KOPT-K1 (cell line): ENCODE data around the gene GNAL.

Experiments used
- H3K27ac ChIP-seq: fragments of 200-600 bp; sonication (generic); 2 replicates; pipeline ENCODE4 v1.5.1; 2016; ENCODE audit warnings: antibody characterized with exemption, mild to moderate bottlenecking, low read depth, low read length; ENCODE audit not compliant: poor library complexity, severe bottlenecking
- H3K36me3 ChIP-seq: fragments of 200-600 bp; sonication (generic); 2 replicates; pipeline ENCODE4 v1.5.1; 2017; ENCODE audit warnings: antibody characterized with exemption, mild to moderate bottlenecking, low read length, moderate library complexity; ENCODE audit not compliant: insufficient read depth
- H3K9me3 ChIP-seq: fragments of 200-600 bp; sonication (generic); 2 replicates; pipeline ENCODE4 v1.5.1; 2017; ENCODE audit warnings: antibody characterized with exemption, low read length, mild to moderate bottlenecking; ENCODE audit not compliant: insufficient read depth, poor library complexity, severe bottlenecking

The GNAL gene

DNA sequence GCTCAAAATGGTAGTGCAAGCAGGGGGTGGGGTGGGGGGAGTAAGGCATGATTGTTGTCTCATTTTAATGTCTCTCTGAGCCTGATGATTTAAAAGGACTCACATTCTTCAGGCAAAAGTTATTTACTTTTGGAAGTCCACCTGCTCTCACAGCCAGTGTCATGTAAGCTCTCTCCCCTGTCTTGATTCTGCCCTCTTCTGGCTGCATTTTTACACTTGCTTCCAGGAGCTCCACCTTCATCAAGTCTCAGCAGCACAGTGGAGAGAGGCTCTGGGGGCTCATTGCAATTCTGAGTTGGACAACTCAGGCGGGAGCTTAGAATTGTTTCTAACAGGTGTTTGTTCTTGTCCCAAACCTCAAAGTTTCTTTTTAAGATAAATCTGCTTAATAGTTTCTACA is 39.2 kb downstream of the GNAL start:
- H3K27ac ChIP-seq = no peak overlapping the region
- H3K9me3 ChIP-seq = no peaks in the 10 kb centered on the region

DNA sequence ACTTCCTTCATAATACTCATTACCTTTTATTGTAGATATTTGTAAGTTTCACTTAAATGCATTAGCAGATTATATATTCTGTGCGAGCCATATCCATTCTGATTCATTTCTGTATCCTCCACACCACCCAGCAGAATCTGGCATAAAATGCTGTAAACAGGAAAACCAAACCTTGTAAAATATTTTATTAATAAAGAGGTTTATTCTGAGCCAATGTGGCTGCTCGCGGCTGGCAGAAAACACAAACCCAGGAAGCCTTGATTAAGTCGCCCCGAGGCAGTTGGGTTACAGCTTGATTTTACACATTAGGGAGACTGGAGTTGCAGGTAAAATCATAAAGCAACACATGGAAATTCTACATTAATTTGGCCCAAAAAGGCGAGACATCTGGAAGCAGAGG is 40.5 kb downstream of the GNAL start:
- Histone ChIP-seq H3K27ac (no peak overlapping the region), H3K36me3 (no peaks in the 10 kb centered on the region), H3K9me3 (no peaks in the 10 kb centered on the region)

More for the DNA sequence above, 39.2 kb downstream of the GNAL start:
- no peaks in the 10 kb centered on the region for H3K36me3 ChIP-seq

DNA sequence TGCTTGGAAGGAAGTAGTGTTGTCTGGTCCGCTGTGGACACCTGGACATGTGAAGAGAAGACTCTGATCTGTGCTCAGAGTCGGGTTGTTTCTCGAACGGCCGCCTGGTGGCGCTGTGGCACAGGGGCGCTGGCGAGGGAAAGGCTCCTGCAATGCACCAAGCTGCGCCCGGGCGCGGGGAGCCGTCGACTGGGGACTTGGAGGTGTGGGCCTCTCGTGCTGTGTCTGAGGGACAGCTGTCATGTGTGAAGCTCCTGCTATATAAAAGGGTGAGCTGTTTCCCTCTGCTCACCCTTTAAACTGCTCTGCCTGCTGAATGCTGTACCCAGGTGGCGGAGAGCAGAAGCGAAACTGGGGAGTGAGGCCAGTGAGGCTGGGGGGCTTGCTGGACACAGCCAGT is 44.0 kb downstream of the GNAL start:
- H3K36me3 ChIP-seq = no peaks in the 10 kb centered on the region

DNA sequence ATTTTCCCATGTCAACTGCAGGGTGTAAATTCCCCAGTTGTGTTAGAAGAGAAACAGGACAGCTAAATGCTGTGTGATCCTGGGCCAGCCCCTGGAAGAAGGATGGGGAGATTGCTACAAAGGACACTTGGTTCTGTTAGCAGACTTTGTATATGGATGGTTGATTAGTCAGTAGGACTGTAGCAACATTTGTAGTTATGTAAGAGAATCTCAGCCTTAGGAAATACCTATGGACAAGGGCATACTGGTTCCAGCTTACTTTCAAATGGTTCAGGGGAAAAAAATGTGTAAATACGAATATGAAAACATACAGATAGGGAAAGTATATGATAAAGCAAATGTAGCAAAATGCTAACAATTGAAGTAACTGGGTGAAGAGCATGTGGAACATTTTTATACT is 47.6 kb downstream of the GNAL start:
- Histone ChIP-seq H3K36me3 (no peaks in the 10 kb centered on the region), H3K9me3 (no peaks in the 10 kb centered on the region), H3K27ac (no peak overlapping the region)

More for the DNA sequence above, 44.0 kb downstream of the GNAL start:
- Histone ChIP-seq H3K9me3 (no peaks in the 10 kb centered on the region), H3K27ac (no peak overlapping the region)

DNA sequence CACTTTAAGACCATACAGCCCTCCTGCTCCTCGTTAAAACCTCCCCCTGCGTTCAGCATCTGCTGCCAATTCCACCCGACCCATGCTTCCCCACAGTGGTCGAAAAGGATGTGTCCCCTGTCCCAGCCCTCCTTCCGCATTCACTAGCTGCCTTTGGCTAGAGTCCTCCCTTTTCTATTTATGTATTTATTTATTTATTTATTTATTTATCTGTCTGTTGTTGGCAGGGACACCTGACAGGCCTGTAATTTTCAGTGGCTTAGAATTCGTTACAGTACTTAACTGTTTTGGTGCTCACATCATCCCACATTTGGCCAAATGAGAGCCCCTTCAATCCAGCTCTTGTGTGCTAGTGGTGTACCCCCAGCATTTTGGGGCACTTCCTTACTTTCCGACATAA is 50.8 kb downstream of the GNAL start:
- Histone ChIP-seq H3K9me3 (no peaks in the 10 kb centered on the region), H3K36me3 (no peaks in the 10 kb centered on the region), H3K27ac (no peak overlapping the region)

DNA sequence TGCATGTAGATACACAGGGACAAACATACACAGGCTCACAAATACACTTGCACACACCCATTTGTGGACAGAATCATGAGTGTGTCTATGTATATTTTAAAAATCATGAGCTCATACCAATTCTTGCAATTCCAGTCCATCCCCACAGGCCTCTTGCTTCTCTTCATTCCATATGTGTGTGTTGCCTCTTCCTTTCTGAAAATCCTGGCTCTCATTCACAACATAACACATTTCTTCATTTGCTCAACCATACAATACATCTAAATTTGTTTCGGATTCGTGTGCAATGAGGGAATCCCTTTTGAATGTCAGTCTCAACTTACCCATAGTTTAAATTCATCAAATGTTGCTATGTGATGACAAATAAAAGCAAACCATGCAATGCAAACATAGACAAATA is 51.4 kb downstream of the GNAL start:
- Histone ChIP-seq H3K36me3 (no peaks in the 10 kb centered on the region), H3K9me3 (no peaks in the 10 kb centered on the region), H3K27ac (no peak overlapping the region)

DNA sequence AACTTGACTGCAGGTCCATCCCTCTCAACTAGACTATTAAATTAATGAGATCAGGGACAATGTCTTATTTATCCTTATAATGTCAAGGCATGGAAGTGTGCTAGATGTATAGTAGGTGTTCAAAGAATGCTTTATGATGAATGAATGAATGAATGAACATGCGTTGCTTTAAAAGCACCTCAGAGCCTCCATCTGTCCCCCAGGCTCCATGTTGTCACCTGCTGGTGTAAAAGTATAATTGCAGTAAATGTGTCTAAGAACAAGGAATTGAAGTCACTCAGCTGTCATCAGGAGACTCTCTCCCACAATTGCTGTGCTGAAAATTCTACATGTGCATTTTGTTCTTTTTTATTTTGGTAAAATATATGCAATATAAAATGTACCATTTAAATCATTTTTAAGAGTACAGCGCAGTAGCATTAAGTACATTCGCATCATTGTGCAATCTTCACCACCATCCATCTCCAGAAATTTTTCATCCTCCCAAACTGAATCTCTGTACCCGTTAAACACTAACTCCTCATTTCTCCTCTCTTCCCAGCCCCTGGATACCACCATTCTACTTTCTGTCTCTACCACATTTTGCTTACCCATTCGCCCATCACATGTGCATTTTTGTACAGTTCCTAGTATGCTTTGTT is 52.6 kb downstream of the GNAL start:
- Histone ChIP-seq H3K27ac (no peak overlapping the region), H3K36me3 (no peaks in the 10 kb centered on the region), H3K9me3 (no peaks in the 10 kb centered on the region)

DNA sequence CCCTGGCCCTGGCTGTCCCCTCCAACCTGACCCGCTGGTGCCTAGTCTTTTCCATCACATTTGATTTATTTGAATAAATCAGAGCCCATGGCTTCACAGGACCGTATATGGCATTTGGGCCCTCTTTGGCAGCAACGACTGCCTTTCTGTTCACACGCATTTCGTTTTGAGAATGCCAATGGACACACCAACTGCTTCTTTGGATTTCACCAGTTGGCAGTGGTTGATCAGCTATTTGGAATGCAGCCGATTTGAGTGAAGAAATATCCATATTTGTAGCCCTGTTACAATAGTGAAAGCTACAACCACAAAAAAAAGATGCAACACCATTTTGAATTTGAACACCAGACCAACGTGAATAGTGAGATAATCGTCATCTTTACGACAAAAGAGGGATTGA is 56.5 kb downstream of the GNAL start:
- no peak overlapping the region for H3K27ac ChIP-seq
- H3K9me3 ChIP-seq = no peaks in the 10 kb centered on the region
- no peaks in the 10 kb centered on the region for H3K36me3 ChIP-seq

DNA sequence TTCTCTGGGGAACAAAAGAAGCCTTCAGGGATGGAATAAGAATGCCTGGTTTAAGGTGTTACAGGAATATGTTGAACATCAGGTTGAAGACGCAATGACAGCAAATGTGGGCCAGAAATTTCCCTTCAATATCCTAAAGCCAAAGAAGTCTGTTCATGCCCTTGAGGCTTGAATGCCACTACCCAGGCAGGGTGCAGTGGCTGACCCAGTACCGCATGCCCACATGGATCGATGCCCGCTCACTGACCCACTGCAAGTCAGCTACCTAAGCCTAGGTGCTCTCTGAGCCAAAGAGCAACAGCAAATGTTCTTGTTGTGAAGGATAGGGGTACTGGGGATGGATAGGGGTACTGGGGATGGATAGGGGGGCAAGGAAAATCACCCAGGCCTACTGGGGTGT is 58.2 kb downstream of the GNAL start:
- H3K27ac ChIP-seq = no peak overlapping the region
- H3K9me3 ChIP-seq = no peaks in the 10 kb centered on the region

DNA sequence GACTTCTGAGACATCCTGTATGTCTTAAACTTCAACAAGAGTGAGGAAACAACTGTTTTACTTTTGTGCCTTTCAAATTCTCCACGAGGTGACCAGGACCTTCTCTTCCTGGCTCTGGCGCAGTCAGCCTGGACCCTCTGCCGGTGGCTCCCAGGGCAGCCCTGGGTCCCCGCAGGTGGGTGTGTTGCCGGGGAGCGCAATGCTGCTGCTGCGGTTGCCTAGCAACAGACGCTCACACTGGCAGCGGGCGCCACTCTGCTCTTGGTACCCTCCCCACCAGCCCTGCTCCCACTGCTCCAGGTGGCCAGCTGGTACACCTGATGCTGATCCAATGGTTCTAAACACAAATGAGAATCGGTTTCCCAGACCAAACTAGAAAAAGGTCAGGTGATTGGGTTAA is 58.7 kb downstream of the GNAL start:
- Histone ChIP-seq H3K36me3 (no peaks in the 10 kb centered on the region), H3K9me3 (no peaks in the 10 kb centered on the region), H3K27ac (no peak overlapping the region)

More for the DNA sequence above, 58.2 kb downstream of the GNAL start:
- no peaks in the 10 kb centered on the region for H3K36me3 ChIP-seq

DNA sequence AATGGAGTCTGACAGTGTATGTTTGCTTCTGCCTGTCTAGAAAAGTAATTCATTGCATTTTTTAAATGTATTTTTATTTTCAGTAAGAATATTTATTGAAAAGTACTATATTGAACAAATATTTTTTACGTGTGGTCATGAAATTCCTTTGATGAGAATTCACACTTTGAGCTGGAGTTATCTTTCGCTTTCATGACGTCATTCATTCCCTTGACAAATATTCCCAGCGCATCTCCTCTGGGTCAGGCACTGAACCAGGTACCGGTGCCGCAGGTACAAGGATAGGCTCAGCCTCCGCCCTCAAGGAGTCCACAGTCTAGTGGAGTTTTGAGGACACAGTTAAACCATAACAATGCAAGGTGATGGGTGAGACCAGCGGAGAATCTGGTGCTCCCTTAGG is 60.2 kb downstream of the GNAL start:
- H3K27ac ChIP-seq = no peak overlapping the region
- H3K9me3 ChIP-seq = no peaks in the 10 kb centered on the region
- H3K36me3 ChIP-seq = no peaks in the 10 kb centered on the region

DNA sequence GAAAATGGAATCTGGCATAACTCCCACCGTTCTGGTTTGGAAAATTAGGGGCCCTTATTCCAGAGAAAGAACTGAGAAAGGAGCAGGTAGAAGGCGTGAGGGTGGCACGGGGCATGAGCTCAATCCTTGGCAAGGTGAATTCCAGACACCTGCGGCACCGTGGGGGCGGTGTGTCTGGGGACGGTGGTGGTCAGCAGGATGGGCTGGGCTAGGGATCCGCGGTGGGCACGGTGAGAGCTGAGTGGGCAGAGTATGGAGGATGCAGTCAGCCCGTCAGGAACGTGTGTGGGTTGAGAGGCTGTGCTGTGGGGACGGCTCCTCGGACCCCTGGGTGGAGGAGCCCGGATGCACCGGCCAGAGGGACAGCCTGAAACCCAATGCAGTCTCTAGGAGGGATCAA is 61.1 kb downstream of the GNAL start:
- H3K36me3 ChIP-seq = no peaks in the 10 kb centered on the region
- no peaks in the 10 kb centered on the region for H3K9me3 ChIP-seq
- no peak overlapping the region for H3K27ac ChIP-seq

DNA sequence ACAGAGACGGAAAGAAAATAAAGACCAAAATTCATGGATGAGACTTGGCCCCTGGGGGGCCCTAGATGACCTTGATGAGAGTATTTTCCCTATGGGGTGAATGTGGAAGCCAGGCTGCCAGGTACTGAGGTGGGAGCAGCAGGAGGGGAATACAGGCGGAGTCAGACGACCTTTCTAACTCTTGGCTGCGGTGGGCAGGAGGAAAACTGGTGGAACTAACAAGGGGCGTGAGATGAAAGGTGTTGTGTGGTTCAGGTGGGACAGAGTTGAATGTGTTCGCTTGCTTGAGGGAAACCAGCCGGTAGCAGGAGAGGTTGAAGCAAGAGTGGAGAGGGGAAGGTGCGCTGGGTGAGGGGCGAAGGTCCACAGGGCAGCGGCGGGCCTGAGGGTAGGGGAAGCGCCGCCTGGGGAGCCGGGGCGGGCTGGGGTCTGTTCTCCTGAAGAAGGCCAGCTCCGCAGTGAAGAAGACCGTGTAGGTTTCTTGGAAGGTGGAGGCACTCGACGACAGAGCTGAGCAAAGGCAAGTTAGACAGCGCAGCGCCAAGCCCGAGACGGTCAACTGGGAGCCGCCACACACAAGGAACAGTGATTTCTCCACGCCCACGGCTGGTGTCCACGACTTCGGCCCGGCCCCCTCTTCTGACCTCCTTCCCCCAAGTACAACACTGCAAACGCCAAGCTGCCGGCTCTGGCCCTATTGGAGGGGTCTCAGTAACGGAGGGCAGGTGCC is 61.7 kb downstream of the GNAL start:
- H3K27ac ChIP-seq = no peak overlapping the region
- no peaks in the 10 kb centered on the region for H3K36me3 ChIP-seq
- no peaks in the 10 kb centered on the region for H3K9me3 ChIP-seq

DNA sequence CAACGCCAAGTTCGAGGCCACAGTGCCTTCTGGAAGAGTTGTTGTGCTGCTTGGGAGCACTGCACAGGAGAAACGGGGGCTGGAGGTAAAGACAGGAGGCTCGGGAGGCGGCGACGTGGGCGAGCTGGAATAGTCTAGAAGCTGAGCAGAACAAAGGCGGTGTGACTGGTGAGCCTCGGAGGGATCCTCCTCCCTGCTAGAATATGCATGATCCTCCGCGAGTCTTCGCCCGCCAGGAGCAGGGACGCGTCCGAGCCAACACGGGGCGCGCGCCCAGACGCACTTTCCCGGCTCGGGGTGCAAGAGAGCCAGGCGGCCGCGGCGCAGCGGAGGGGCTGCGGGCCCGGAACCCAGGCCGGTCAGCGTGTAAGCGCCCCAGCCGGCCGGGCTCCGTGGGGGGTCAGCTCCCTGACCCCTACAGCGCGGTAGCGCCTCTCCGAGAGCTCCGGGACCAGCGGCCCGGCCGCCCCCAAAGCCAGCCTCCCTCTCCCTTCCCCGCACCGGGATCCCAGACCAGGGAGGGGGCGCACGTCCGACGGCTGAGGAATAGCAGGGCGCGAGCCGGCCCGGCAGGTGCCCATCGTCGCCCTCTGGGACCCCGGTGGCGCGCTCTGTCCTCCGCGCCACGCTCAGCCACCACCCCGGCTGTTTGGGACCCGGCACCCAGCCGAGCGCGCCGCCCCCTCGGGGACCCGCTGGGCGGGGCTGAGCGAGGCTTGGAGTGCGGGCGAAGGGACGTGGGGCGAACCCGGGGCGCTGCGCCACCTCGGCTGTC is 62.5 kb downstream of the GNAL start:
- no peaks in the 10 kb centered on the region for H3K36me3 ChIP-seq
- no peaks in the 10 kb centered on the region for H3K9me3 ChIP-seq
- no peak overlapping the region for H3K27ac ChIP-seq

DNA sequence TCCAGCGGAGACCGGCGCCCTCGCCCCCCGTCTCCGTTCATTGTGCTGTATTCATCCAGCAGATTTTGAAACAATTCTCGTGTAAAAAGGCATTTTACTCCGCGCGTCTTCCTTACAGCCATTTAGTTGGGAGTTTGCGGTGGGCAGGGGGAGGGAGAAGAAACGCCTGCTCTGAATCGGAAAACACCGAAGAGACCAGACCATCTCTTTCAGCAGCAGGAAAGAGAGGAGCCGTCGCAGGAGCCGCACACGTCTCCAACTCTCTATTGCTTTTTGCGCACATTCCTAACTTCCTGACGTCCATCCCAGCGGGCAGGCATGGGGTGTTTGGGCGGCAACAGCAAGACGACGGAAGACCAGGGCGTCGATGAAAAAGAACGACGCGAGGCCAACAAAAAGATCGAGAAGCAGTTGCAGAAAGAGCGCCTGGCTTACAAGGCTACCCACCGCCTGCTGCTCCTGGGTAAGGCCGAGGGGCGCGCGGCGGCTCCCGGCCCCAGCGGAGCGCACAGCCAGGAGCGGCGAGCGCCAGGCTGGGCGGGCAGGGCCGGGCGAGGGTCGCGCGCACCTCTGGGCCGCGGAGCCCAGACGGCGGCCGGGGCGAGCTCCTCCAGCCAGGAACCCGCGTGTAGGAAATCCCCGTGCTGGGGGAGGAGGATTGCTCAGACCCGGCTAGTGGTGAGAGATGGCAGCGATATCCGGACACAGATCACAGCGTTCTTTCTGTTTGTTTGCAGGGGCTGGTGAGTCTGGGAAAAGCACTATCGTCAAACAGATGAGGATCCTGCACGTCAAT is 63.2 kb downstream of the GNAL start:
- H3K36me3 ChIP-seq = no peaks in the 10 kb centered on the region
- no peaks in the 10 kb centered on the region for H3K9me3 ChIP-seq
- no peak overlapping the region for H3K27ac ChIP-seq
